ENCODE data around the gene ZFYVE26.

Gene ZFYVE26

GRCh38 chr14:67763158-67763822 is 53.1 kb downstream of the ZFYVE26 start:
- no peak for ATAC-seq (replicated peaks; ENCODE audit: extremely low read depth, poor library complexity, severe bottlenecking)
- H3K27ac Mint-ChIP-seq (ENCODE audit: low read depth), result no peak overlapping the region

GRCh38 chr14:67762051-67762450 is 54.3 kb downstream of the ZFYVE26 start:
- peaks cover 39% of the 10 kb centered on the region for H3K36me3 Mint-ChIP-seq (ENCODE audit: insufficient read depth)
- H3K27ac Mint-ChIP-seq (ENCODE audit: low read depth), result no peak overlapping the region
- H3K4me1 Mint-ChIP-seq, result no peaks in the 10 kb centered on the region
- DNase-seq (ENCODE audit: low spot score in 2 of 2), result no peak
- no peaks in the 10 kb centered on the region for H3K9me3 Mint-ChIP-seq
- ATAC-seq (replicated peaks; ENCODE audit: extremely low read depth, poor library complexity, severe bottlenecking), result no peak
- H3K27me3 Mint-ChIP-seq, result no peaks in the 10 kb centered on the region
- no peak overlapping the region for H3K4me3 Mint-ChIP-seq

More at GRCh38 chr14:67763158-67763822, 53.1 kb downstream of the ZFYVE26 start:
- Mint-ChIP-seq H3K9me3 (no peaks in the 10 kb centered on the region), H3K27me3 (no peaks in the 10 kb centered on the region), H3K36me3 (ENCODE audit: insufficient read depth) (peaks cover 45% of the 10 kb centered on the region), H3K4me3 (no peak overlapping the region), H3K4me1 (no peaks in the 10 kb centered on the region)
- DNase-seq (ENCODE audit: low spot score in 2 of 2), result no peak

GRCh38 chr14:67759916-67760315 is 56.5 kb downstream of the ZFYVE26 start:
- no peak for ATAC-seq (replicated peaks; ENCODE audit: extremely low read depth, poor library complexity, severe bottlenecking)
- no peak for DNase-seq (ENCODE audit: low spot score in 2 of 2)
- H3K27me3 Mint-ChIP-seq, result no peaks in the 10 kb centered on the region
- no peaks in the 10 kb centered on the region for H3K4me1 Mint-ChIP-seq
- no peak overlapping the region for H3K4me3 Mint-ChIP-seq
- no peaks in the 10 kb centered on the region for H3K9me3 Mint-ChIP-seq
- H3K27ac Mint-ChIP-seq (ENCODE audit: low read depth), result no peak overlapping the region
- H3K36me3 Mint-ChIP-seq (ENCODE audit: insufficient read depth), result peaks cover 33% of the 10 kb centered on the region

GRCh38 chr14:67757175-67757574 is 59.2 kb downstream of the ZFYVE26 start:
- no peaks in the 10 kb centered on the region for H3K4me1 Mint-ChIP-seq
- no peak overlapping the region for H3K4me3 Mint-ChIP-seq
- ATAC-seq (replicated peaks; ENCODE audit: extremely low read depth, poor library complexity, severe bottlenecking) (no peak), DNase-seq (ENCODE audit: low spot score in 2 of 2) (no peak)
- H3K27ac Mint-ChIP-seq (ENCODE audit: low read depth), result peak overlapping the region; percentile 17
- H3K9me3 Mint-ChIP-seq, result no peaks in the 10 kb centered on the region
- H3K27me3 Mint-ChIP-seq, result no peaks in the 10 kb centered on the region
- H3K36me3 Mint-ChIP-seq (ENCODE audit: insufficient read depth), result peaks cover 37% of the 10 kb centered on the region

GRCh38 chr14:67756496-67756895 is 59.9 kb downstream of the ZFYVE26 start:
- peaks cover 40% of the 10 kb centered on the region for H3K36me3 Mint-ChIP-seq (ENCODE audit: insufficient read depth)

GRCh38 chr14:67749341-67750084 is 66.9 kb downstream of the ZFYVE26 start:
- no peak for DNase-seq (ENCODE audit: low spot score in 2 of 2)
- Mint-ChIP-seq H3K27ac (ENCODE audit: low read depth) (no peak overlapping the region), H3K4me1 (no peaks in the 10 kb centered on the region), H3K27me3 (no peaks in the 10 kb centered on the region), H3K4me3 (no peak overlapping the region), H3K9me3 (no peaks in the 10 kb centered on the region), H3K36me3 (ENCODE audit: insufficient read depth) (peaks cover 44% of the 10 kb centered on the region)
- ATAC-seq (replicated peaks; ENCODE audit: extremely low read depth, poor library complexity, severe bottlenecking), result no peak

More at GRCh38 chr14:67756496-67756895, 59.9 kb downstream of the ZFYVE26 start:
- Mint-ChIP-seq H3K4me3 (no peak overlapping the region), H3K27me3 (no peaks in the 10 kb centered on the region), H3K9me3 (no peaks in the 10 kb centered on the region), H3K4me1 (no peaks in the 10 kb centered on the region), H3K27ac (ENCODE audit: low read depth) (no peak overlapping the region)
- DNase-seq (ENCODE audit: low spot score in 2 of 2) (no peak), ATAC-seq (replicated peaks; ENCODE audit: extremely low read depth, poor library complexity, severe bottlenecking) (no peak)

- Mint-ChIP-seq H3K27me3 (no peaks in the 10 kb centered on the region), H3K27ac (ENCODE audit: low read depth) (no peak overlapping the region), H3K4me1 (no peaks in the 10 kb centered on the region), H3K36me3 (ENCODE audit: insufficient read depth) (peaks cover 40% of the 10 kb centered on the region), H3K9me3 (no peaks in the 10 kb centered on the region), H3K4me3 (no peak overlapping the region)
- no peak for ATAC-seq (replicated peaks; ENCODE audit: extremely low read depth, poor library complexity, severe bottlenecking)
- DNase-seq (ENCODE audit: low spot score in 2 of 2), result no peak
Measured at GRCh38 chr14:67748312-67748711, 68.1 kb downstream of the ZFYVE26 start.

- Mint-ChIP-seq H3K9me3 (no peaks in the 10 kb centered on the region), H3K4me1 (no peaks in the 10 kb centered on the region), H3K27ac (ENCODE audit: low read depth) (no peak overlapping the region), H3K4me3 (no peak overlapping the region), H3K27me3 (no peaks in the 10 kb centered on the region), H3K36me3 (ENCODE audit: insufficient read depth) (peaks cover 30% of the 10 kb centered on the region)
- DNase-seq (ENCODE audit: low spot score in 2 of 2), result no peak
- no peak for ATAC-seq (replicated peaks; ENCODE audit: extremely low read depth, poor library complexity, severe bottlenecking)
Measured at GRCh38 chr14:67746927-67747326, 69.5 kb downstream of the ZFYVE26 start.

- no peaks in the 10 kb centered on the region for H3K4me1 Mint-ChIP-seq
- no peak for DNase-seq (ENCODE audit: low spot score in 2 of 2)
- H3K27me3 Mint-ChIP-seq, result no peaks in the 10 kb centered on the region
- no peak for ATAC-seq (replicated peaks; ENCODE audit: extremely low read depth, poor library complexity, severe bottlenecking)
- no peak overlapping the region for H3K4me3 Mint-ChIP-seq
- H3K9me3 Mint-ChIP-seq, result no peaks in the 10 kb centered on the region
- H3K27ac Mint-ChIP-seq (ENCODE audit: low read depth), result no peak overlapping the region
- H3K36me3 Mint-ChIP-seq (ENCODE audit: insufficient read depth), result peaks cover 9% of the 10 kb centered on the region
Measured at GRCh38 chr14:67744046-67744445, 72.3 kb downstream of the ZFYVE26 start.

- Mint-ChIP-seq H3K27me3 (peaks cover 8% of the 10 kb centered on the region), H3K9me3 (no peaks in the 10 kb centered on the region), H3K36me3 (ENCODE audit: insufficient read depth) (peaks cover 4% of the 10 kb centered on the region), H3K27ac (ENCODE audit: low read depth) (no peak overlapping the region), H3K4me1 (no peaks in the 10 kb centered on the region), H3K4me3 (no peak overlapping the region)
- ATAC-seq (replicated peaks; ENCODE audit: extremely low read depth, poor library complexity, severe bottlenecking) (no peak), DNase-seq (ENCODE audit: low spot score in 2 of 2) (no peak)
Measured at GRCh38 chr14:67738740-67739504, 77.5 kb downstream of the ZFYVE26 start.

GRCh38 chr14:67736771-67737170 is 79.6 kb downstream of the ZFYVE26 start:
- Mint-ChIP-seq H3K9me3 (no peaks in the 10 kb centered on the region), H3K4me1 (no peaks in the 10 kb centered on the region), H3K27ac (ENCODE audit: low read depth) (no peak overlapping the region), H3K36me3 (ENCODE audit: insufficient read depth) (peaks cover 3% of the 10 kb centered on the region), H3K27me3 (peaks cover 8% of the 10 kb centered on the region), H3K4me3 (no peak overlapping the region)
- DNase-seq (ENCODE audit: low spot score in 2 of 2) (no peak), ATAC-seq (replicated peaks; ENCODE audit: extremely low read depth, poor library complexity, severe bottlenecking) (no peak)

- ATAC-seq (replicated peaks; ENCODE audit: extremely low read depth, poor library complexity, severe bottlenecking) (no peak), DNase-seq (ENCODE audit: low spot score in 2 of 2) (no peak)
- Mint-ChIP-seq H3K9me3 (no peaks in the 10 kb centered on the region), H3K4me3 (no peak overlapping the region), H3K36me3 (ENCODE audit: insufficient read depth) (peaks cover 3% of the 10 kb centered on the region), H3K27me3 (peaks cover 8% of the 10 kb centered on the region), H3K27ac (ENCODE audit: low read depth) (no peak overlapping the region), H3K4me1 (no peaks in the 10 kb centered on the region)
Measured at GRCh38 chr14:67735336-67736147, 80.8 kb downstream of the ZFYVE26 start.

All from central memory CD8-positive, alpha-beta T cell (primary cell).